Measurements from ENCODE around the gene RNF169. TPM values are rescaled to one million over a fixed set of nuclear protein-coding genes. Genes with fewer than 3 reads are reported as not detected.
A peak's percentile ranks its signal among the peaks of the same experiment; 100 is the strongest.

RNF169 gene
- total and polyA plus RNA-seq, 2 of the 4 experiments (the other 2 are of a cell fraction): 3.6 to 23.3 TPM

DNA sequence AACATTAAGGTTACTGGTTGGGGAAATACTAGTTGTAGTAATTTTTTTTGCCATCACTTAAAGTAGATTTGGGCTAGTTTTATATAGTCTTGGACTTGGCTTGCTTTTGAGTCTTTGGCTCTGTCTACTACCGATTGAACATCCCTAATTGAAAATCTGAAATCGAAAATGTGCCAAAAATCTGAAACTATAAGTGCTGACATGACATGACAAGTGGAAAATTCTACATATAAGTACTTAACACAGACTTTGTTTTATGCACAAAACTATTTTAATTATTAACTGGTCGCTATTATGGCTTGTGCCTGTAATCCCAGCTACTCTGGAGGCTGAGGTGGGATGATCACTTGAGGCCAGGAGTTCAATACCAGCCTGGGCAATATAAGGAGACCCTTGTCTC is 22.5 kb downstream of the RNF169 start:
- intact Hi-C loops (cut with micrococcal nuclease): loop anchor here (5.0 kb wide), 1 partner anchor 36 kb away; no protein-coding TSS in a partner anchor
- H4K8ac ChIP-seq (ENCODE audit: low read depth in 2 of 2, low read length in 2 of 2): no peak overlapping the region
- H3K56ac ChIP-seq (ENCODE audit: extremely low read depth, insufficient read depth, low read length): no peak overlapping the region
- CTCF ChIA-PET: no interaction called here
- no peaks in the 10 kb centered on the region for H3K27me3 ChIP-seq (ENCODE audit: control insufficient read depth, insufficient read depth, low read length)
- H2AK5ac ChIP-seq (ENCODE audit: low read depth, low read length): no peak overlapping the region
- no peak overlapping the region for H3K9ac ChIP-seq (ENCODE audit: low read depth, low read length)
- no peak overlapping the region for H3K4me2 ChIP-seq (ENCODE audit: low read depth, low read length)
- no peaks in the 10 kb centered on the region for H3K9me3 ChIP-seq (ENCODE audit: control insufficient read depth, insufficient read depth, low read length)
- H3K79me1 ChIP-seq (ENCODE audit: low read depth in 1 of 2, low read length in 2 of 2): peaks cover 38 to 63% of the 10 kb centered on the region in 2 experiments
- ATAC-seq (ENCODE audit: low read depth) (no peak), DNase-seq (no peak)
- in situ Hi-C loops (cut with MboI; ENCODE audit: low sequenced_read_pairs): no loop called here
- H3K18ac ChIP-seq (ENCODE audit: low read depth, low read length): no peak overlapping the region
- no peak overlapping the region for H3K23ac ChIP-seq (ENCODE audit: low read depth, low read length)
- peaks cover 52% of the 10 kb centered on the region for H4K20me1 ChIP-seq (ENCODE audit: insufficient read depth, low read length)
- POLR2A ChIA-PET (ENCODE audit: unreplicated experiment): no interaction called here
- H2AK9ac ChIP-seq (replicated peaks; ENCODE audit: low read depth, low read length, poor library complexity): no peak overlapping the region
- H2AFZ ChIP-seq (replicated peaks; ENCODE audit: low read length, poor library complexity): no peak overlapping the region
- no peak for TF ChIP-seq CHD1 (IDR thresholded peaks at IDR 0.05; ENCODE audit: low read depth, low read length)
- TF ChIP-seq MXI1 (IDR thresholded peaks at IDR 0.05; ENCODE audit: borderline replicate concordance, low read depth, low read length): no peak
- no peak for TF ChIP-seq RCOR1 (IDR thresholded peaks at IDR 0.05; ENCODE audit: insufficient replicate concordance, low read length)
- TF ChIP-seq MAZ (IDR thresholded peaks at IDR 0.05; ENCODE audit: borderline replicate concordance, low read depth, low read length): no peak
- no peak for TF ChIP-seq BHLHE40 (IDR thresholded peaks at IDR 0.05; ENCODE audit: low read depth, low read length)
- TF ChIP-seq MAFK (IDR thresholded peaks at IDR 0.05; ENCODE audit: low read depth, low read length): peak; percentile 57
- no peak overlapping the region for H3K4me3 ChIP-seq (ENCODE audit: insufficient read depth, low read depth, low read length)
- H2BK5ac ChIP-seq (ENCODE audit: low read depth, low read length, poor library complexity, severe bottlenecking): no peak overlapping the region
- dilution Hi-C loops (cut with HindIII; ENCODE audit: low sequenced_read_pairs, unreplicated experiment): no loop called here
- H4K91ac ChIP-seq (ENCODE audit: insufficient read depth, low read depth, low read length): no peak overlapping the region
- H3K14ac ChIP-seq (replicated peaks; ENCODE audit: low read depth, low read length): no peak overlapping the region
- H3K36me3 ChIP-seq (ENCODE audit: control insufficient read depth, insufficient read depth, low read length): no peaks in the 10 kb centered on the region
- no peak overlapping the region for H3K27ac ChIP-seq (ENCODE audit: insufficient read depth, low read length)
- peaks cover 7% of the 10 kb centered on the region for H3K9me1 ChIP-seq (ENCODE audit: insufficient read depth, low read length)
- BruUV-seq (replicated peaks): no TSS peak
- H3K4me1 ChIP-seq (ENCODE audit: control insufficient read depth, insufficient read depth, low read length): peaks cover 16% of the 10 kb centered on the region
- H2BK15ac ChIP-seq (ENCODE audit: low read depth, low read length): no peak overlapping the region
- H3K4ac ChIP-seq (ENCODE audit: low read depth, low read length): no peak overlapping the region
- no peak overlapping the region for H2BK120ac ChIP-seq (ENCODE audit: low read depth, low read length)
- no CpG with 5 or more reads among the region's 3 CpGs for WGBS, 2 experiments (ENCODE audit: extremely low coverage in 2 of 2, insufficient read length in 1 of 2)
- H2BK20ac ChIP-seq (ENCODE audit: low read depth, low read length): no peak overlapping the region
- no peak overlapping the region for H4K5ac ChIP-seq (ENCODE audit: low read depth, low read length)
